Heart right ventricle (tissue), 16 donors: ENCODE data around the gene STAT5B. TPM values are rescaled to one million over a fixed set of nuclear protein-coding genes. Genes with fewer than 3 reads are reported as not detected.
A peak's percentile ranks its signal among the peaks of the same experiment; 100 is the strongest.

Experiments used
- ATAC-seq, 8 donors: fragments of 200-7000 bp; cut with Tn5 transposase; one replicate each; pipeline ENCODE4 v1.9.1; 2020; ENCODE audit warnings: mild to moderate bottlenecking in 8 of 8, moderate library complexity in 8 of 8, moderate number of reproducible peaks in 1 of 8
- DNase-seq, 2 donors: peaks; one replicate each; pipeline ENCODE4 v3.0.0-alpha.2; 2020
- H3K27ac ChIP-seq, 10 donors: fragments of 200-600 bp; sonication (generic) in 2 of 10; one replicate each; pipeline versions ENCODE4 v1.5.0 to v1.8.0; 2020 to 2022; ENCODE audit warnings: mild to moderate bottlenecking in 3 of 10
- H3K27me3 ChIP-seq, 7 donors: fragments of 200-600 bp; one replicate each; pipeline ENCODE4 v1.8.0; 2021 to 2022; ENCODE audit warnings: mild to moderate bottlenecking in 2 of 7
- H3K36me3 ChIP-seq, 9 donors: fragments of 200-600 bp; sonication (generic) in 1 of 9; one replicate each; pipeline versions ENCODE4 v1.5.0 to v1.8.0; 2020 to 2022; ENCODE audit warnings: mild to moderate bottlenecking in 2 of 9
- H3K4me1 ChIP-seq, 9 donors: fragments of 200-600 bp; sonication (generic) in 1 of 9; one replicate each; pipeline versions ENCODE4 v1.5.0 to v1.8.0; 2020 to 2022; ENCODE audit warnings: mild to moderate bottlenecking in 4 of 9
- H3K4me3 ChIP-seq, 10 donors: fragments of 200-600 bp; sonication (generic) in 2 of 10; one replicate each; pipeline versions ENCODE4 v1.5.0 to v1.8.0; 2020 to 2022; ENCODE audit warnings: mild to moderate bottlenecking in 7 of 10, moderate library complexity in 2 of 10
- H3K9me3 ChIP-seq, 11 donors: fragments of 200-600 bp in 10 of 11; sonication (generic) in 2 of 11; one replicate each; pipeline versions ENCODE4 v1.5.0 to v1.8.0; 2013 to 2022; ENCODE audit warnings: mild to moderate bottlenecking in 2 of 11, control low read depth in 1 of 11, moderate library complexity in 1 of 11
- WGBS, 2 donors: extraction: QIAGEN DNeasy Blood & Tissue Kit; methylation state at CpG; one replicate each; pipeline ENCODE4 v1.1.7; 2013; ENCODE audit warnings: inconsistent platforms in 1 of 2; 5-methylcytosine and 5-hydroxymethylcytosine counted together
- intact Hi-C, 10 donors: fragments of 100-400 bp; cut with DNase I; formaldehyde crosslinking; loops; one replicate each; pipeline versions ENCODE4 v1.11.1 to v1.14.2; 2022
- polyA plus RNA-seq, 2 donors: library from polyadenylated mRNA; stranded (reverse); fragments of 200-250 nt; gene quantifications; one replicate each; pipeline ENCODE4 v1.2.3, GENCODE V29; 2013
- total RNA-seq, 10 donors: library from RNA; stranded (reverse); fragmentation: NEBNext Ultra II Directional in 3 of 10; extraction: Animal tissue kit (Norgen Biotek cat#: 25700) in 3 of 10; gene quantifications; one replicate each; pipeline versions ENCODE4 v1.2.1 to v1.2.4, GENCODE V29; 2021 to 2023
- TF ChIP-seq, protein P1 (sequence below), 9 donors: fragments of 200-600 bp; sonication (generic) in 2 of 9; IDR thresholded peaks; one replicate each; pipeline versions ENCODE4 v1.5.0 to v1.8.0; 2021 to 2022; ENCODE audit warnings: antibody characterized with exemption in 9 of 9, mild to moderate bottlenecking in 5 of 9, moderate library complexity in 1 of 9
- donor health status: Arrhythmogenic right ventricular cardiomyopathy.
- donor health status: ischemic (EF 13 %, LVEDD 7.1; RV severe dilation, severe dysfunction).
- donor health status: healthy with polysubstance abuse.
- donor health status: DM: no; HTN: yes; CAD: no.
- donor health status: DM: no; HTN: no; CAD: no.
- donor health status: ischemic (EF 25% LVEDD 6.9; RV normal size, moderate dysfunction).
- donor health status: ischemic (EF 25% LVEDD 5.7; RV mildly dilated, moderate dysfunction).
- donor health status: healthy.
- donor health status: DM: yes; HTN: yes; CAD: no.
- donor health status: Ischemic cardiomyopathy.
- donor health status: ischemic (EF 35%, LVEDD 5.7; RV mildly dilated, moderate dysfunction).
- donor health status: nonischemic (EF 11% LVEDD 7.7; RV severe dilation, severe dysfunction).
- donor health status: DM: yes; HTN: yes; CAD: no.
- donor health status: PGD.
- donor health status: ischemic (EF 29% LVEDD 5.4; RV normal size, mild dysfunction).
- donor health status: nonischemic (EF 23%, LVEDD 6.1; RV moderate dilation, normal function).

Gene STAT5B
- total and polyA plus RNA-seq, 12 donors, result 14.4 to 34.7 (median 30.1) TPM

DNA sequence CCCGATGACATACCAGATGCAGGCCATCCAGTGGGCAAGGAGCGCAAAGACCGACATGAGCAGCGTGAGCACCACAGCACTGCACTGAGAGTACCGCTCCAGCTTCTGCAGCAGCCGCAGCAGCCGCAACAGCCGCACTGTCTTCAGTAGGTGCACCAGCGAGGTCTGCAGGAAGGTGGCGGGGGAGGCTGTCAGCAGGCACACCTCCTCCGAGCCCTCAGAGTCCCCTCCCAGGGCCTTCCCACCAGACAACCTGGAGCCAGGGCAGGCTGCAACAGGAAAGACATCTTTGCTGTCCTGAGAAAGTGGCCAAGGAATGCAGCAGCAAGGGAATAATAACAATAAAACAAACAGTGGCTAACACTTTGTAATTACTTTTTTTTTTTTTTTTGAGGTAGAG, 104.4 kb downstream of the STAT5B start:
- peak in 5 of 8 donors; percentile 34 to 65 (median 43) for ATAC-seq
- Histone ChIP-seq H3K9me3 (no peaks in the 10 kb centered on the region), H3K36me3 (no peaks in the 10 kb centered on the region), H3K4me3 (no peak overlapping the region), H3K27me3 (no peaks in the 10 kb centered on the region), H3K27ac (no peak overlapping the region), H3K4me1 (no peaks in the 10 kb centered on the region)
- TF ChIP-seq, protein P1, sequence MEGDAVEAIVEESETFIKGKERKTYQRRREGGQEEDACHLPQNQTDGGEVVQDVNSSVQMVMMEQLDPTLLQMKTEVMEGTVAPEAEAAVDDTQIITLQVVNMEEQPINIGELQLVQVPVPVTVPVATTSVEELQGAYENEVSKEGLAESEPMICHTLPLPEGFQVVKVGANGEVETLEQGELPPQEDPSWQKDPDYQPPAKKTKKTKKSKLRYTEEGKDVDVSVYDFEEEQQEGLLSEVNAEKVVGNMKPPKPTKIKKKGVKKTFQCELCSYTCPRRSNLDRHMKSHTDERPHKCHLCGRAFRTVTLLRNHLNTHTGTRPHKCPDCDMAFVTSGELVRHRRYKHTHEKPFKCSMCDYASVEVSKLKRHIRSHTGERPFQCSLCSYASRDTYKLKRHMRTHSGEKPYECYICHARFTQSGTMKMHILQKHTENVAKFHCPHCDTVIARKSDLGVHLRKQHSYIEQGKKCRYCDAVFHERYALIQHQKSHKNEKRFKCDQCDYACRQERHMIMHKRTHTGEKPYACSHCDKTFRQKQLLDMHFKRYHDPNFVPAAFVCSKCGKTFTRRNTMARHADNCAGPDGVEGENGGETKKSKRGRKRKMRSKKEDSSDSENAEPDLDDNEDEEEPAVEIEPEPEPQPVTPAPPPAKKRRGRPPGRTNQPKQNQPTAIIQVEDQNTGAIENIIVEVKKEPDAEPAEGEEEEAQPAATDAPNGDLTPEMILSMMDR (IDR thresholded peaks at IDR 0.05), result no peak
- 49 to 52% methylated on average over 11 of the region's 11 CpGs for WGBS, 2 donors
- no peak for DNase-seq
- intact Hi-C loops, result loop anchor here in 1 of 10 donors (10.0 kb wide), 1 partner anchor 207 kb away; the partner anchor contains the start of gene CNP

DNA sequence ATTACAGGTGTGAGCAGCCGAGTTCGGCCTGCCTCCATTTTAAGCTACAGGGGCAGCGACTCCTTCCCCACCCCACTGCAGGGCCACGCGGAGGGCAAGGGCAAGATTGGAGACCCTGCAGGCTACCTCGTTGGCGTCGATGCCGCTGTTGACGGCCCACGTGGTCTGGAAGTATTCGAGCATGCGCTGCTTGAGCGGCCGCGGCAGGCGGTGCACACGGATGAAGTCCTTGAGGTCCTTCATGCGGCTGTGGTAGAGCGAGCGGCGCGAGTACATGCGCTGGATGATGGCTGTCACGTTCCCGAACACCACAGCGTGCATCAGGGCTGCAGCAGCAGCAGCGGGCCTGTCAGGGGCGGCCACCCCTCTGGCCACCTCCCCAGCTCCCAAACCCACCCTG, 106.8 kb downstream of the STAT5B start:
- TF ChIP-seq, protein P1 (IDR thresholded peaks at IDR 0.05), result no peak

GRCh38 chr17:42167807-42168206, 108.4 kb downstream of the STAT5B start:
- 90% methylated on average over 8 of the region's 8 CpGs for WGBS, 2 donors
- DNase-seq (no peak), ATAC-seq (no peak)
- no peaks in the 10 kb centered on the region for H3K9me3 ChIP-seq
- intact Hi-C loops, result no loop called here
- H3K36me3 ChIP-seq, result no peaks in the 10 kb centered on the region
- H3K27me3 ChIP-seq, result no peaks in the 10 kb centered on the region
- no peak overlapping the region for H3K4me3 ChIP-seq
- H3K4me1 ChIP-seq, result no peaks in the 10 kb centered on the region
- TF ChIP-seq, protein P1 (IDR thresholded peaks at IDR 0.05), result no peak
- no peak overlapping the region for H3K27ac ChIP-seq

More for the DNA sequence above, 106.8 kb downstream of the STAT5B start:
- Histone ChIP-seq H3K27ac (no peak overlapping the region), H3K27me3 (no peaks in the 10 kb centered on the region), H3K36me3 (no peaks in the 10 kb centered on the region), H3K9me3 (no peaks in the 10 kb centered on the region), H3K4me1 (no peaks in the 10 kb centered on the region), H3K4me3 (no peak overlapping the region)
- 92 to 94% methylated on average over 29 of the region's 29 CpGs for WGBS, 2 donors
- DNase-seq (no peak), ATAC-seq (no peak)
- intact Hi-C loops, result no loop called here

DNA sequence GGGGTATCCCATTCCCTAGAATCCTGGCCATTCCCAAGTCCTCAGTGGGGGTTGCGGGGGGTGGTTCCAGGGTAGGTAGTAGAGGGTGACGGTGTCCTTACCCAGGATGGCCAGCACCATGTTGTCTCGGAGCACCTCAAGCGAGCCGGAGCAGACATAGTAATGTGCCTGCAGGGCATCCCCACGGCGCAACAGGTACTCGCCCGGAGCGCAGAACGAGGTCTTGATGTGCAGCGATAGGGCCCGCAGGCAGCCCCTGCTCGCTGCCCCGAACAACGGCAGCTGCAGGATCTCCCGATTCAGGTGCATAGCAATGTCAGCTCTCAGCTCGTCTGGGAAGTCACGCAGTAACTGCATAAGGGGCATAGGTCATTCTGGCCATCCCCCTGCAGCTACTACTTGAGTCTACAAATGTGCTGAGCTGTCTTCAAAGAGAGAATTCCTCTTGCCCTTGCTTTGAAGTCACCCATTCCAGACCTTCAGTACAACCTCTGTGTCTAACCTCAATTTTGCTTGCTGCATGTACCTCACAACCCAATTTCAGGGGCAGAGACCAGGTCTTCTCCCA, 109.9 kb downstream of the STAT5B start:
- H3K36me3 ChIP-seq, result no peaks in the 10 kb centered on the region
- intact Hi-C loops, result no loop called here
- H3K9me3 ChIP-seq, result no peaks in the 10 kb centered on the region
- TF ChIP-seq, protein P1 (IDR thresholded peaks at IDR 0.05), result no peak
- no peak for ATAC-seq
- H3K27ac ChIP-seq, result no peak overlapping the region
- WGBS, 2 donors, result 89 to 91% methylated on average over 19 of the region's 19 CpGs
- H3K4me3 ChIP-seq, result no peak overlapping the region
- no peak for DNase-seq
- no peaks in the 10 kb centered on the region for H3K27me3 ChIP-seq
- peaks cover 0 to 10% (median 0%) of the 10 kb centered on the region in 9 donors for H3K4me1 ChIP-seq
